GM19239 (cell line): Measurements from ENCODE around the gene KRT14.
"Not testable (repeated sequence)": the region's sequence is repeated elsewhere in the genome, so short reads cannot be mapped to it uniquely, and the experiment has no call there.

Source experiments
- DNase-seq: peaks from one replicate; pipeline ENCODE4 v3.0.0; 2011; ENCODE audit warnings: low spot score; ENCODE audit not compliant: insufficient read length
- FAIRE-seq: peaks from 2 replicates; lab custom pipeline; 2011; peaks lifted over from hg19 to GRCh38; lab: Jason Lieb, UNC

The KRT14 gene

GRCh38 chr17:41623184-41623861, 36.6 kb upstream of the KRT14 start:
- DNase-seq, FAIRE-seq: not testable (repeated sequence)

- not testable (repeated sequence) for FAIRE-seq, DNase-seq
Measured at GRCh38 chr17:41622340-41623183, 35.9 kb upstream of the KRT14 start.

DNA sequence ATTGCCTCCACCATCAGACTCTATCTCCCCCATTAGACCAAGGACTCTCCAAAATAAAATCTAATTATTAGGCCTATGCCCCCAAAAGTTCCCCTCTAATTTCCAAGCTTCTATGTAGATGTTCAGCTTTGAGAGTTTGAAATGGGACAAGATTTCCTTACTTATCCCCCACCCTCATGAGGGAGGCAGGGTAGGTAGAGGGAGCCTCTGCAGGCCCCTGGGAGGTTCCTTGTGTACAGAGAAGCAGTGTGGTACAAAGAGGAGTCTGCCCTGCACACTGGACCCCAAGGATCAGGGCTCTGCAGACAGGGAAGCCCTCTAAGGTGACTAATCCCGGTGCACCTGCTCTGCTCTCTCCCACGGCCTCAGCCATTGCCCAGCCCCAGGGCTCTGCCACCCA, 35.2 kb upstream of the KRT14 start:
- FAIRE-seq = no peak
- no peak for DNase-seq

- FAIRE-seq, DNase-seq: not testable (repeated sequence)
Measured at GRCh38 chr17:41621435-41621817, 34.7 kb upstream of the KRT14 start.

GRCh38 chr17:41620583-41621434, 34.1 kb upstream of the KRT14 start:
- DNase-seq = no peak

GRCh38 chr17:41619927-41620582, 33.4 kb upstream of the KRT14 start:
- DNase-seq, FAIRE-seq: not testable (repeated sequence)

More at GRCh38 chr17:41620583-41621434, 34.1 kb upstream of the KRT14 start:
- no peak for FAIRE-seq

GRCh38 chr17:41619036-41619926, 32.6 kb upstream of the KRT14 start:
- no peak for DNase-seq
- FAIRE-seq = no peak

GRCh38 chr17:41618341-41619035, 31.8 kb upstream of the KRT14 start:
- FAIRE-seq = no peak
- DNase-seq = no peak

- no peak for DNase-seq
- no peak for FAIRE-seq
Measured at GRCh38 chr17:41617698-41618097, 31.0 kb upstream of the KRT14 start.

DNA sequence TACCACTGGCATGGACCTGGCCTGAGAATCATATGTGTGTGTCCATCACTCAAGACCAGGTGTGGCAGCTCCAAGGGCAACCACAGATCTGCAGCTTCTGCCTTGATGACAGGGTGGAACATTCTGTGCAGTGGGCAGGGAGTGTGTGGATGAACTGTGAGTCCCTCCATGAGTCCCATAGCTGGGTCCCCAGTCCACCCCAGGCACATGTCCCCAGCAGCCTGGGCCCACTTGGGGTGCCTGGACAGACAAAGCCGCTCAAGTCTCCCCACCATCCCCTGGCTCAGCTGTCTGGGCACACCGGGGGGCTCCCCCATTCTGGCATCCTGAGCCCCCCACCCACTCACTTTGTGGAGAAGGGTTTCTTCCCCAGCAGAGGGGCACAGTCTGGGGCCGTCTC, 30.4 kb upstream of the KRT14 start:
- DNase-seq = no peak
- FAIRE-seq = no peak

DNA sequence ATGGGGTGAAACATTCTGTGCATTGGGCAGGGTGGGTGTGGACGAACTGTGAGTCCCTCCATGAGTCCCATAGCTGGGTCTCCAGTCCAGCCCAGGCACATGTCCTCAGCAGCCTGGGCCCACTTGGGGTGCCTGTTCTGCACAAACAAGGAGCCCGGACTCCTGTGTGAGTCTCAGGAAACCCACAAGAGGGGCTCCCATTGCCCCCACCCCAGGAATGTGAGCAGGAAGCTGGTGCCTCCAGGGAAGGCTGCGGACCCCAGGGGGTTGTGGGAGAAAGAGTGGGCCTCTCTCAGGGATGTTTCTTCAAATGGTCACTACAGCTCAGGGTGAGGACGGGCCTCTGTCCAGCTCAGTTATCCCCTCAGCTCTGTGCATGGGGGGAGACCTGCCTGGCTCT, 29.8 kb upstream of the KRT14 start:
- not testable (repeated sequence) for FAIRE-seq, DNase-seq

DNA sequence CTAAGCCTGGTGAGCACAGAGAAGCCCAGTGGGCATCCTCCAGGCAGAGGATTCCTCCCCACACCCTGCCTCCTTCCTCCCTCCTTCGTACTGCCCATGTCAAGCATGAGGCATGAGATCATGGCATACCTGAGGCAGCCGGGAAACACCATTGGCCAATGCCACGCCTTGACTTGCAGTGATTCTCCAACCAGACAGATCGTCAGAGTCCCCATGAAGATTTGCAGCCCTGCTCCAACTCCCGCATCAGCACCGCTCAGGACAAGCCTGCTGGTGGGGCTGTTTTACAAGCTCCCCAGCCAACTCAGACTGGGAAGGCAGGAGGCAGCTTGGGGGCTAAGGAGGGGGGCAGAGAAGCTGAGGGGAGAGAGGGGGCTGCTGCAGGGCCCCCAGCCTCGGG, 28.8 kb upstream of the KRT14 start:
- no peak for DNase-seq
- no peak for FAIRE-seq

GRCh38 chr17:41614767-41615166, 28.1 kb upstream of the KRT14 start:
- not testable (repeated sequence) for FAIRE-seq, DNase-seq

DNA sequence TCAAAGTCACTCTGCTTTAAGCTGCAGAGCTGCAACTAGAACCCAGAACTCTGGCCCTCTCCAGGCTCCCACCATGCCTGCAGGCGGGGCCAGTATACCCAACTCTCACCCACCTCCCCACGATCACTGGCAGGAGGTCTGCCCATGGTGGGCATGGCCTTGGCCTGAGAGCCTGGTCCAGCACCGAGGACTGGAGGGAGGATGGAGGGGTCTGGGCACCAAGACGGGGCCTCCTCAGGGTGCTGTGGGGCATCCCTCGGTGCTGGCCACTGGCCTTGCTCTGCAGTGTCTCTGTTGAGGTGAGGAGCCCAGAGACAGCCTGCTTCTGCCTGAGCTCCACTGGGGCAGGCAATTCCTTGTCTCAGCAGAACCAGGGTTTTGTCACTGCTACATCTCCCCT, 27.4 kb upstream of the KRT14 start:
- FAIRE-seq (no peak), DNase-seq (no peak)

- FAIRE-seq = no peak
- no peak for DNase-seq
Measured at GRCh38 chr17:41613277-41614082, 26.8 kb upstream of the KRT14 start.

DNA sequence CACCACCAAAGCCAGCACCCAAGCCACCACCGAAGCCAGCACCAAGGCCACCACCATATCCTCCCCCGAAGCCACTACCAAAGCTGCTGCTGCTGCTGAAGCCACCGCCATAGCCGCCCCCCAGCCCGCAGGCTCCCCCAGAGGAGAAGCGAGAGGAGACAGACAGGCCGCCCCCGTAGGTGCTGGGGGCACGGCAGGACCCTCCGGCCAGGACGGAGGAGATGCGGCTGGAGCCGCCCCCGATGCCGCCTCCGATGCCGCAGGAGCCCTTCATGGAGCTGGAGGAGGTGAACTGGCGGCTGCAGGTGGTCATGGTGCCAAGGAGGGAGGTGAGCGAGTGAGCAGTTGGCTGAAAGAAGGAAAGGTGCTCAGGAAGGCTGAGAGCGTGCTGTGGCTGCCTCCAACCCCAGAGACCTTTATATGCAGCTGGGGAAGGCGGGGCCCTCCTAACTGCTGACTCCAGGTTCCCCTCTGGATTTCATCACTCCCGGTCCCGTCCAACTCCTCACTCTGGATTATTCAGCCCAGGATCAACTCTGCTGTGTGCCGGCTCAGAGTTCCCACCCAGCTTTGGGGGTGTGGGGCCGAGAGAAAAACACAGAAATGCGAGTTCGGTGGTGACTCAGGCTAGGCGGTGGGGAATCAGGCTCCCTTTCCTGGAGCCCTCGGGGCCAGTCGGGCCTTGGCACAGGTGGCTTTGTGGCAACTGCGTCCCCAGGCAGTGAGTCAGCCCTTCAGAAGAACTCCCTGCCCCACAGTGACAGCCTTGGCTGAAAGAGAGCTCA, 25.9 kb upstream of the KRT14 start, which contains the start of gene KRT16:
TSS of gene KRT16 (minus strand) at position 392 of the 785 bp plus-strand sequence. CDS start at position 313, 79 bp downstream.
- not testable (repeated sequence) for DNase-seq, FAIRE-seq
